SK-N-MC (cell line): ENCODE measurements around the gene LGALS9B.
"Not testable (repeated sequence)": the region's sequence is repeated elsewhere in the genome, so short reads cannot be mapped to it uniquely, and the experiment has no call there.

ENCODE experiments used
- DNase-seq: peaks from one replicate; pipeline ENCODE4 v3.0.0-alpha.2; 2011; ENCODE audit warnings: low read depth, low spot score
- H3K27ac ChIP-seq: fragments of 200-600 bp; sonication (generic); 2 replicates; pipeline ENCODE4 v1.5.1; 2016; ENCODE audit warnings: mixed run types
- H3K36me3 ChIP-seq: fragments of 200-600 bp; sonication (generic); 2 replicates; pipeline ENCODE4 v1.6.1; 2017; ENCODE audit warnings: antibody characterized with exemption, low read length, mixed read lengths; ENCODE audit not compliant: insufficient read depth
- H3K4me3 ChIP-seq: fragments of 200-600 bp; sonication (generic); 2 replicates; pipeline ENCODE4 v1.5.1; 2016
- H3K9ac ChIP-seq: fragments of 200-600 bp; sonication (generic); 2 replicates; pipeline ENCODE4 v1.8.0; 2017; ENCODE audit warnings: mixed run types, mixed read lengths; ENCODE audit not compliant: insufficient read length
- H3K9me3 ChIP-seq: fragments of 200-600 bp; sonication (generic); 2 replicates; pipeline ENCODE4 v1.6.1; 2017; ENCODE audit warnings: low read depth, mild to moderate bottlenecking, antibody characterized with exemption, low read length, moderate library complexity, mixed read lengths

Gene LGALS9B

GRCh38 chr17:20416381-20416911, 50.9 kb downstream of the LGALS9B start:
- H3K4me3 ChIP-seq, H3K9ac ChIP-seq, H3K9me3 ChIP-seq, H3K36me3 ChIP-seq, H3K27ac ChIP-seq, DNase-seq: not testable (repeated sequence)

GRCh38 chr17:20415479-20415878, 51.9 kb downstream of the LGALS9B start:
- not testable (repeated sequence) for H3K4me3 ChIP-seq, H3K9ac ChIP-seq, H3K27ac ChIP-seq, DNase-seq, H3K9me3 ChIP-seq, H3K36me3 ChIP-seq

- H3K36me3 ChIP-seq, H3K9me3 ChIP-seq, DNase-seq, H3K9ac ChIP-seq, H3K27ac ChIP-seq, H3K4me3 ChIP-seq: not testable (repeated sequence)
Measured at GRCh38 chr17:20401306-20402022, 65.9 kb downstream of the LGALS9B start.

GRCh38 chr17:20400559-20401305, 66.6 kb downstream of the LGALS9B start:
- H3K9ac ChIP-seq, H3K4me3 ChIP-seq, H3K36me3 ChIP-seq, DNase-seq, H3K27ac ChIP-seq, H3K9me3 ChIP-seq: not testable (repeated sequence)
